Upper lobe of left lung (tissue), 4 donors: ENCODE results near the gene CRELD2.

Experiments used
- EP300 ChIP-seq, 4 donors: sonication (generic); formaldehyde crosslinking; IDR thresholded peaks; one replicate each; pipeline ENCODE4 v1.5.1; 2017; ENCODE audit warnings: antibody characterized with exemption in 4 of 4, control low read depth in 2 of 4
- TF ChIP-seq, protein P1 (sequence below), 6 experiments: fragments of 450-650 bp in 4 of 6; fragments of 200-600 bp in 2 of 6; sonication (generic) in 2 of 6; IDR thresholded peaks; one replicate each; pipeline ENCODE4 v1.5.1; 2016 to 2019; ENCODE audit warnings: antibody characterized with exemption in 6 of 6

DNA sequence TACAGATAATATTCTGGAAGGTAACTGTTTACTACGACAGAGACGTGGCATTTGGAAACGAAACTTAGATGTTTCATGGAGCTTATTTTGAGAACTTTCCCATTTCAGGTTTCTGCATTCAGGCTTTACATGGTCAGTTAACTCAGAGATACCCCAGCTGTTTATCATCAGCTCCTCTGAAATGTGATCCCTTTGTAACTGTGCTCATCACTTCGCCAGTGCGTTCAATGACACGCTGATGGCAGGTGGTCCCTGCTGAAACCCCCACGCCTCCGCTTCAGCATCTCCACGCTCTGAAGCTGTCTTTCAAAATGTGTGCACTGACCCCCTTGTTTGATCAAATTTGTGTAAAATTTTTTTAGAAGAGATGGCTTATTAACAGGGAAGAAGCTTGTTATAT, 30.7 kb upstream of the CRELD2 start:
- TF ChIP-seq, protein P1, sequence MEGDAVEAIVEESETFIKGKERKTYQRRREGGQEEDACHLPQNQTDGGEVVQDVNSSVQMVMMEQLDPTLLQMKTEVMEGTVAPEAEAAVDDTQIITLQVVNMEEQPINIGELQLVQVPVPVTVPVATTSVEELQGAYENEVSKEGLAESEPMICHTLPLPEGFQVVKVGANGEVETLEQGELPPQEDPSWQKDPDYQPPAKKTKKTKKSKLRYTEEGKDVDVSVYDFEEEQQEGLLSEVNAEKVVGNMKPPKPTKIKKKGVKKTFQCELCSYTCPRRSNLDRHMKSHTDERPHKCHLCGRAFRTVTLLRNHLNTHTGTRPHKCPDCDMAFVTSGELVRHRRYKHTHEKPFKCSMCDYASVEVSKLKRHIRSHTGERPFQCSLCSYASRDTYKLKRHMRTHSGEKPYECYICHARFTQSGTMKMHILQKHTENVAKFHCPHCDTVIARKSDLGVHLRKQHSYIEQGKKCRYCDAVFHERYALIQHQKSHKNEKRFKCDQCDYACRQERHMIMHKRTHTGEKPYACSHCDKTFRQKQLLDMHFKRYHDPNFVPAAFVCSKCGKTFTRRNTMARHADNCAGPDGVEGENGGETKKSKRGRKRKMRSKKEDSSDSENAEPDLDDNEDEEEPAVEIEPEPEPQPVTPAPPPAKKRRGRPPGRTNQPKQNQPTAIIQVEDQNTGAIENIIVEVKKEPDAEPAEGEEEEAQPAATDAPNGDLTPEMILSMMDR (IDR thresholded peaks at IDR 0.05) = no peak
- TF ChIP-seq EP300 (IDR thresholded peaks at IDR 0.05) = no peak
